HEK293 (cell line): ENCODE data around the gene ASPDH.

ENCODE experiments used
- ATF2 ChIP-seq: fragments of 450-650 bp; formaldehyde crosslinking; IDR thresholded peaks from 2 replicates; pipeline ENCODE4 v1.5.1; 2016; ENCODE audit warnings: missing biosample characterization, missing genetic modification characterization, low read depth
- CTCF ChIP-seq: fragments of 450-650 bp; formaldehyde crosslinking; IDR thresholded peaks from 2 replicates; pipeline ENCODE4 v1.5.1; 2016; ENCODE audit warnings: missing biosample characterization, missing genetic modification characterization
- GLI2 ChIP-seq: fragments of 450-650 bp; formaldehyde crosslinking; IDR thresholded peaks from 2 replicates; pipeline ENCODE4; 2017; ENCODE audit warnings: missing biosample characterization, missing genetic modification characterization, low read depth, borderline replicate concordance
- ZBTB10 ChIP-seq: fragments of 450-650 bp; formaldehyde crosslinking; IDR thresholded peaks from 2 replicates; pipeline ENCODE4 v1.5.1; 2016; ENCODE audit warnings: missing biosample characterization, missing genetic modification characterization
- ZBTB26 ChIP-seq: fragments of 450-650 bp; formaldehyde crosslinking; optimal IDR thresholded peaks from 2 replicates; pipeline ENCODE3; 2016; ENCODE audit warnings: missing biosample characterization, mild to moderate bottlenecking, missing genetic modification characterization
- ZNF112 ChIP-seq: fragments of 450-650 bp; formaldehyde crosslinking; IDR thresholded peaks from 2 replicates; pipeline ENCODE4 v1.5.0; 2017; ENCODE audit warnings: missing biosample characterization, missing genetic modification characterization
- ZNF354C ChIP-seq: fragments of 450-650 bp; formaldehyde crosslinking; IDR thresholded peaks from 2 replicates; pipeline ENCODE4 v1.5.1; 2016; ENCODE audit warnings: missing biosample characterization, missing genetic modification characterization, low read depth, borderline replicate concordance
- ZNF513 ChIP-seq: fragments of 450-650 bp; IDR thresholded peaks from 2 replicates; pipeline ENCODE4 v1.5.1; 2018; ENCODE audit warnings: missing biosample characterization, missing genetic modification characterization

- TF ChIP-seq ZNF354C (tag by site-specific recombination): no peak
- no peak for TF ChIP-seq ZNF513 (tag by site-specific recombination)
- no peak for TF ChIP-seq ATF2 (tag by site-specific recombination)
- no peak for TF ChIP-seq CTCF
- no peak for TF ChIP-seq ZNF112
- no peak for TF ChIP-seq ZBTB26 (tag by site-specific recombination)
- TF ChIP-seq GLI2 (tag by site-specific recombination): no peak
- TF ChIP-seq ZBTB10 (tag by site-specific recombination): no peak
Observed at GRCh38 chr19:50551034-50551714, 37.5 kb upstream of the ASPDH start.
